Endothelial cell of umbilical vein (primary cell): ENCODE data around the gene IL1RL2. TPM values are rescaled to one million over a fixed set of nuclear protein-coding genes. Genes with fewer than 3 reads are reported as not detected.

Experiments used
- BruUV-seq: library from RNA; stranded (reverse); fragments of 400-500 nt; replicated peaks from 2 replicates; lab custom pipeline; 2021; lab: Mats Ljungman, UMichigan
- CTCF ChIA-PET: fragments of 300-600, 350-600 bp; sonication (Branson Sonifier 250); formaldehyde crosslinking; loops from one replicate; lab custom pipeline; 2021; ENCODE audit warnings: antibody characterized with exemption, inconsistent platforms; lab: Charles Lee
- POLR2A ChIA-PET: fragments of 300-600, 350-600 bp; sonication (Branson Sonifier 250); formaldehyde crosslinking; loops from one replicate; lab custom pipeline; 2021; ENCODE audit warnings: antibody characterized with exemption, inconsistent platforms; lab: Charles Lee
- DNase-seq: peaks from one replicate; pipeline ENCODE4 v3.0.0-alpha.2; 2011; ENCODE audit warnings: low read depth, low spot score
- FAIRE-seq: peaks from 2 replicates; lab custom pipeline; 2011; peaks lifted over from hg19 to GRCh38; lab: Jason Lieb, UNC
- H2AFZ ChIP-seq: 2 replicates; pipeline ENCODE4 v1.6.0; 2012; ENCODE audit warnings: low read depth, low read length, control low read depth, inconsistent platforms
- H3K27ac ChIP-seq: 2 replicates; pipeline ENCODE4 v1.5.1; 2011; ENCODE audit warnings: low read depth, mild to moderate bottlenecking, control low read depth, low read length, moderate library complexity; ENCODE audit not compliant: insufficient read depth
- H3K27me3 ChIP-seq, 2 experiments: 2 replicates each; pipeline versions ENCODE4 v1.6.0 to v1.6.1; 2011; ENCODE audit warnings: low read length in 2 of 2, mixed read lengths in 1 of 2; ENCODE audit not compliant: control insufficient read depth in 2 of 2, insufficient read depth in 2 of 2
- H3K36me3 ChIP-seq, 2 experiments: 2 replicates in 1 of 2; 3 replicates in 1 of 2; pipeline ENCODE4 v1.5.1; 2011; ENCODE audit warnings: low read length in 2 of 2, mild to moderate bottlenecking in 1 of 2, moderate library complexity in 1 of 2; ENCODE audit not compliant: control insufficient read depth in 2 of 2, insufficient read depth in 2 of 2; ENCODE audit errors: extremely low read depth in 1 of 2
- H3K4me1 ChIP-seq: 3 replicates; pipeline ENCODE4 v1.5.1; 2011; ENCODE audit warnings: mild to moderate bottlenecking, low read length; ENCODE audit not compliant: control insufficient read depth, insufficient read depth; ENCODE audit errors: extremely low read depth
- H3K4me2 ChIP-seq: 2 replicates; pipeline ENCODE4 v1.6.1; 2011; ENCODE audit warnings: low read length, control low read depth, mixed read lengths; ENCODE audit not compliant: insufficient read depth
- H3K4me3 ChIP-seq, 3 experiments: fragments of 200-600 bp in 1 of 3; sonication (generic), shearing (Covaris generic) in 1 of 3; replicated peaks in 1 of 3; 2 replicates each; pipeline ENCODE4 v1.5.1; 2011 to 2016; ENCODE audit warnings: control low read depth in 3 of 3, low read length in 3 of 3, mild to moderate bottlenecking in 2 of 3, inconsistent platforms in 1 of 3, low read depth in 1 of 3, moderate library complexity in 1 of 3; ENCODE audit not compliant: insufficient read depth in 1 of 3
- H3K79me2 ChIP-seq: 2 replicates; pipeline ENCODE4 v1.6.0; 2012; ENCODE audit warnings: low read length, inconsistent platforms; ENCODE audit not compliant: control insufficient read depth, insufficient read depth
- H3K9ac ChIP-seq: replicated peaks from 2 replicates; pipeline ENCODE3; 2011; ENCODE audit warnings: low read length, control low read depth; ENCODE audit not compliant: insufficient read depth; ENCODE audit errors: extremely low read depth
- H3K9me1 ChIP-seq: replicated peaks from 3 replicates; pipeline ENCODE4 v1.6.0; 2011; ENCODE audit warnings: mild to moderate bottlenecking, low read length; ENCODE audit not compliant: control insufficient read depth, insufficient read depth; ENCODE audit errors: extremely low read depth
- H3K9me3 ChIP-seq: replicated peaks from 2 replicates; pipeline ENCODE4 v1.5.1; 2012; ENCODE audit warnings: low read length, inconsistent platforms; ENCODE audit not compliant: control insufficient read depth, insufficient read depth
- H4K20me1 ChIP-seq: replicated peaks from 2 replicates; pipeline ENCODE3; 2011; ENCODE audit warnings: mild to moderate bottlenecking, low read length; ENCODE audit not compliant: control insufficient read depth, insufficient read depth; ENCODE audit errors: extremely low read depth
- CTCF ChIP-seq, 2 donors: IDR thresholded peaks; 1 replicate in 1 of 2; 2 replicates in 1 of 2; pipeline ENCODE4 v1.5.1; 2011; ENCODE audit warnings: low read length in 2 of 2, mild to moderate bottlenecking in 2 of 2, moderate library complexity in 2 of 2, control low read depth in 1 of 2, inconsistent platforms in 1 of 2, low read depth in 1 of 2; ENCODE audit not compliant: insufficient read depth in 1 of 2; ENCODE audit errors: extremely low read depth in 1 of 2
- EZH2 ChIP-seq: IDR thresholded peaks from 2 replicates; pipeline ENCODE4 v1.6.1; 2012; ENCODE audit warnings: borderline replicate concordance, low read depth, mild to moderate bottlenecking, moderate library complexity, low read length, inconsistent platforms; ENCODE audit not compliant: severe bottlenecking
- FOS ChIP-seq: IDR thresholded peaks from 2 replicates; pipeline ENCODE4 v1.6.1; 2011; ENCODE audit warnings: mild to moderate bottlenecking, low read length, moderate library complexity, borderline replicate concordance; ENCODE audit not compliant: insufficient read depth
- GATA2 ChIP-seq: IDR thresholded peaks from 2 replicates; pipeline ENCODE4 v1.7.0; 2011; ENCODE audit warnings: low read depth, mild to moderate bottlenecking, moderate library complexity, mixed read lengths, low read length; ENCODE audit not compliant: insufficient read length, insufficient read depth
- JUN ChIP-seq: IDR thresholded peaks from 2 replicates; pipeline ENCODE4 v1.6.1; 2011; ENCODE audit warnings: borderline replicate concordance, low read depth; ENCODE audit not compliant: insufficient read length, insufficient read depth
- MYC ChIP-seq: IDR thresholded peaks from one replicate; pipeline ENCODE4 v1.6.1; 2011; ENCODE audit warnings: mild to moderate bottlenecking, low read depth, low read length
- POLR2A ChIP-seq: IDR thresholded peaks from 2 replicates; pipeline ENCODE4 v1.6.1; 2012; ENCODE audit warnings: low read depth, mild to moderate bottlenecking, control low read depth, low read length
- POLR2AphosphoS5 ChIP-seq: IDR thresholded peaks from 2 replicates; pipeline ENCODE4 v1.6.1; 2012; ENCODE audit warnings: low read depth, mild to moderate bottlenecking, control low read depth, low read length, moderate library complexity; ENCODE audit not compliant: insufficient read depth
- dilution Hi-C: fragments of 300-500 bp; cut with MboI; formaldehyde crosslinking; loops from one replicate; pipeline ENCODE4 v1.15.0; 2019; ENCODE audit warnings: low sequenced_read_pairs; ENCODE audit not compliant: extremely low pct_ligation_motif_present
- intact Hi-C: fragments of 100-400 bp; cut with micrococcal nuclease; formaldehyde crosslinking; loops from one replicate; pipeline ENCODE4 v1.10.0; 2022
- polyA plus RNA-seq, 4 experiments: library from polyadenylated mRNA; depleted of rRNA in 3 of 4; stranded (reverse) in 3 of 4; unstranded in 1 of 4; fragments of >200 nt; gene quantifications; 2 replicates each; pipeline versions ENCODE4 v1.2.1 to v1.2.3, GENCODE V29; 2011 to 2012; ENCODE audit warnings: missing spikeins in 1 of 4
- total RNA-seq: library from RNA; stranded (reverse); gene quantifications from 2 replicates; pipeline ENCODE4 v1.2.3, GENCODE V29; 2021
- TF ChIP-seq, protein P1 (sequence below): IDR thresholded peaks from 2 replicates; pipeline ENCODE4 v1.6.1; 2011; ENCODE audit not compliant: insufficient read depth, insufficient read length

IL1RL2 gene
- total and polyA plus RNA-seq, 2 donors (not counting 3 experiments of a cell fraction or from before 2014, with no cell fraction given): 0.11 TPM; not detected in 1

DNA sequence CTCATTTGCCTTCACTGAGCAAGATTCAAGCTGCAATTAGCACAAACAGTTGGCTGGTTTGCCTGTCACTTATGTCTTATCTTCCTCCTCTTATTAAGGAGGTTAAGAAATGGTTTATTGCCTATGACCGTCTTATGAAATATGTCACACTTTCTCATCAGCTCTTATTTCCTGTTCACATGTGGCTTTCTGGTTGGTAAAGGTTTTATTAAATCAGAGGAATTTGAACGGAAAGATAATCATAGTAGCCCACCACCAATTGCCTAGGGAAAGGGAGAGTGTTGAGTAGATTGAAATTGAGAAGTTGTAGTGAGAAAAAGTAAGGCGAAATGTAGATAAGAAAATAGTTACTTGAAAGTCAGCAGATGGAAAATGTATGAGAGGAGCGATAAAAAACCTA lies 48.5 kb upstream of the IL1RL2 start:
- no peaks in the 10 kb centered on the region for H3K9me1 ChIP-seq
- H3K36me3 ChIP-seq: no peaks in the 10 kb centered on the region
- H3K27ac ChIP-seq: no peak overlapping the region
- dilution Hi-C loops: no loop called here
- H4K20me1 ChIP-seq: no peaks in the 10 kb centered on the region
- CTCF ChIA-PET: interaction anchor here (1.8 kb wide), 1 partner anchor 12 kb away, joined by 4 read pairs; no protein-coding TSS in a partner anchor
- BruUV-seq: no TSS peak
- no peak for FAIRE-seq
- no peak overlapping the region for H2AFZ ChIP-seq
- no peak for TF ChIP-seq MYC
- TF ChIP-seq CTCF (IDR thresholded peaks at IDR 0.05; ENCODE audit: extremely low read depth in 1 of 2, insufficient read depth in 1 of 2, low read depth in 1 of 2, low read length in 2 of 2): no peak
- no peak for TF ChIP-seq EZH2
- no peak for TF ChIP-seq FOS
- TF ChIP-seq, protein P1, sequence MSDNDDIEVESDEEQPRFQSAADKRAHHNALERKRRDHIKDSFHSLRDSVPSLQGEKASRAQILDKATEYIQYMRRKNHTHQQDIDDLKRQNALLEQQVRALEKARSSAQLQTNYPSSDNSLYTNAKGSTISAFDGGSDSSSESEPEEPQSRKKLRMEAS: no peak
- no peak for TF ChIP-seq JUN
- TF ChIP-seq POLR2A: no peak
- TF ChIP-seq GATA2: no peak
- no peak for TF ChIP-seq POLR2AphosphoS5
- no peaks in the 10 kb centered on the region for H3K9me3 ChIP-seq
- no peaks in the 10 kb centered on the region for H3K27me3 ChIP-seq
- DNase-seq: no peak
- no peak overlapping the region for H3K4me2 ChIP-seq
- no peaks in the 10 kb centered on the region for H3K79me2 ChIP-seq
- intact Hi-C loops: loop anchor here (5.0 kb wide), 1 partner anchor 76 kb away; no protein-coding TSS in a partner anchor
- POLR2A ChIA-PET: no interaction called here
- H3K4me1 ChIP-seq: peaks cover 14% of the 10 kb centered on the region
- no peak overlapping the region for H3K9ac ChIP-seq
- H3K4me3 ChIP-seq: no peak overlapping the region
